ENCODE results near the gene LPIN2.

The LPIN2 gene

DNA sequence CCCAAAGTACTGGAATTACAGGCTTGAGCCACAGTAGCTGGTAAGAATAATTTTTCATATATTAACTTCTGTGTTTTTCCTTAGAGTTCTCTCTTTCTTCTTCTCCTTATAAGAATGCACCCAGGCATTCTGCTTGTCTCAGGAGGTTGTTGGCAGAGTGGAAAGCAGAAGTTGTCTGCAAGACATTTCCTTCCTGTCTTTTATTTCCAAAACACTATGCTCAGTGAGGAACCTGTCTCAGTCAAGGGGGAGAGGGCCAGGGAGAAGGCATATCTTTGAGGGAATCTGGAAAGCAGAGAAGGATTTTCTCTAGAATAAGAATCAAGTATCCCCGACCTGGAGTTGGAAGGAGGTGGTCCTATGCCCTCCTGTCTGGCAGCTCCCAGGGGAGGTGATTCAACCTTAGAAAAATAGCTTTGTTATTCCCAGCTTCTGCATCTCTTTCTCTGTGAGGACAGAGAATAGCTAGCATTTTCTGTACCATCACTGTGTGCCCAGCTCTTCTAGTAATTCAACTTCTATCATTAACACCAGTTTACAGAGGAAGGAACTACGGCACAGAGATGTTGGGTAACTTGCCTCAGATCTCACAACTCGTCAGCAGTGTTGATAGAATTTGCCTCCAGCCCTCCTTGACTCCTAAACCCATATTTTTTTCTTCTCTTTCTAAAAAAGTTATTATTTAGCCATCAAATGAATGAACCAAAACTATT is 3.8 kb upstream of the LPIN2 start:
- no peak for DNase-seq (ENCODE audit: low spot score)
- in situ Hi-C loops (cut with MboI; ENCODE audit: low pct_unique_long_range_greater_than_20kb, low sequenced_read_pairs, unreplicated experiment), result no loop called here
- TF ChIP-seq, protein P1, sequence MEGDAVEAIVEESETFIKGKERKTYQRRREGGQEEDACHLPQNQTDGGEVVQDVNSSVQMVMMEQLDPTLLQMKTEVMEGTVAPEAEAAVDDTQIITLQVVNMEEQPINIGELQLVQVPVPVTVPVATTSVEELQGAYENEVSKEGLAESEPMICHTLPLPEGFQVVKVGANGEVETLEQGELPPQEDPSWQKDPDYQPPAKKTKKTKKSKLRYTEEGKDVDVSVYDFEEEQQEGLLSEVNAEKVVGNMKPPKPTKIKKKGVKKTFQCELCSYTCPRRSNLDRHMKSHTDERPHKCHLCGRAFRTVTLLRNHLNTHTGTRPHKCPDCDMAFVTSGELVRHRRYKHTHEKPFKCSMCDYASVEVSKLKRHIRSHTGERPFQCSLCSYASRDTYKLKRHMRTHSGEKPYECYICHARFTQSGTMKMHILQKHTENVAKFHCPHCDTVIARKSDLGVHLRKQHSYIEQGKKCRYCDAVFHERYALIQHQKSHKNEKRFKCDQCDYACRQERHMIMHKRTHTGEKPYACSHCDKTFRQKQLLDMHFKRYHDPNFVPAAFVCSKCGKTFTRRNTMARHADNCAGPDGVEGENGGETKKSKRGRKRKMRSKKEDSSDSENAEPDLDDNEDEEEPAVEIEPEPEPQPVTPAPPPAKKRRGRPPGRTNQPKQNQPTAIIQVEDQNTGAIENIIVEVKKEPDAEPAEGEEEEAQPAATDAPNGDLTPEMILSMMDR (IDR thresholded peaks at IDR 0.05; ENCODE audit: extremely low read depth, insufficient read depth, missing control alignments), result no peak

DNA sequence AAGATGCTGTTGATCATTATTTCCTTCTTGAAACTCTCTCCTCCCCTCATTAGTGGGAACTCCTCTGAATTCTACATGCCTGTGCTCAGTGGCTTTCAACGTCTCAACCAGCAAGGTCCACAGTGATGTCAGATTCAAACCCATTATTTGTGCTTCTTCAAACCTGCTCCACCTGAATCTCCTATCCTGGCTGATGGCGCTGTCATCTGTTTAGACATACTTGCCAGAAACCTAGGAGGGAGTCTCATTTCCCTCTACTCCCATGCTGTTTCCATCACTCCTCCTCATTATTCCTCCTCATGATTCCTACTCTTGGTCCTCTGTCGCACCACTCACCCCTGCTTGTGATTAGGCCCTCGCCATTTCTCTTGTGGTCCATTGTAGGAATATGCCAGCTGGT is 2.9 kb upstream of the LPIN2 start:
- TF ChIP-seq, protein P1 (IDR thresholded peaks at IDR 0.05; ENCODE audit: extremely low read depth, insufficient read depth, missing control alignments), result no peak
- in situ Hi-C loops (cut with MboI; ENCODE audit: low pct_unique_long_range_greater_than_20kb, low sequenced_read_pairs, unreplicated experiment), result no loop called here
- no peak for DNase-seq (ENCODE audit: low spot score)

DNA sequence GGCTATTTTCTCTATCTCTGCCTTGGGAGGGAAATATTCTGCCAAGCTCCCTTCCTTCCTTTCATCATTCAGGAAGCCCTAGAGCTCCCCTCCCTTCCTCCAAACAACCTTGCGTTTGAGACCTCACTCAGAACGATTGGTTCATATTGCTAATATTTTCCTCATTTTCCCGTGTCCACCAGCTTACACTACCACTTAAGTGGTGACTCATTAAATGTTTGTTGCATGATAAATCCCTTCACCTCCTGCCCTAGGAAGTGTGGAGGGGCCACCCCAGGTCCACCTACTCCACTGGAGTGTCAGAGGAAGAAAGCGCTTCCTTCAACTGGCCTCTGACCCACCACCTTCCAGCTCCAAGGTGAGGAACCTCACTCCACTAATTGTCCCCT is 2.3 kb upstream of the LPIN2 start:
- in situ Hi-C loops (cut with MboI; ENCODE audit: low pct_unique_long_range_greater_than_20kb, low sequenced_read_pairs, unreplicated experiment), result no loop called here
- TF ChIP-seq, protein P1 (IDR thresholded peaks at IDR 0.05; ENCODE audit: extremely low read depth, insufficient read depth, missing control alignments), result no peak
- DNase-seq (ENCODE audit: low spot score), result no peak

DNA sequence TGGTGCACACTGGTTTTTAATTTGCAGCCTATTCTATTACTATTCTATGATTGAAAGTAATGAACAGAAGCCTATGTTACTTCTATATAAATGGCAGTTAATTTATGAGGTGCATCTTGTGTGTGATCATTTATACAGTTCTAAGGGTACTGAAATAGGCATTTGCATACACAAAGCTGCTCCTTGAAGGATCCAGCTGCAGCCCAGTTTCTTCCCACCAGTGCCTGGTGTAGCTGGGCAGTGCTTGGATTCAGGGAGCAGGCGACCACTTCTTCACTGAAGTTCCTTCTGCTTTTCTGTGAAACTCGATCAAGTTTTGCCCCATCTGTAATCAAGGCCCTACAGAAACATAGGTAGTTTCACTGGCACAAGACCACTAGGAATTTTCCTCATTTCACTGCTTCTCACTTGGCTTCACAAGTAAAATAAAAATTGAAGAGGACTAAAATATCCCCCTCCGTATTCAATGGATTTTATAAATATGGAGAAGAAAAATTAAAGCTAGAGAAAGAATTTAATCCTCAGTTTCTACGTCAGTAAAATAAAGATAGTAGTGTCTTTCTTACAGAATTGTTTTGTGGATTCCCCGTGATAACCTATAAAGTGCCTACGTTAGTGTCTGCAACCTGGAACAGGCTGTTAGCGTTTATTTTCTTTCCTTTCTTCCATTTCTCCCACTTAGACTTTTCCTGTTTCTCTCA is 1.7 kb upstream of the LPIN2 start:
- no peak for DNase-seq (ENCODE audit: low spot score)
- in situ Hi-C loops (cut with MboI; ENCODE audit: low pct_unique_long_range_greater_than_20kb, low sequenced_read_pairs, unreplicated experiment), result no loop called here
- TF ChIP-seq, protein P1 (IDR thresholded peaks at IDR 0.05; ENCODE audit: extremely low read depth, insufficient read depth, missing control alignments), result no peak

DNA sequence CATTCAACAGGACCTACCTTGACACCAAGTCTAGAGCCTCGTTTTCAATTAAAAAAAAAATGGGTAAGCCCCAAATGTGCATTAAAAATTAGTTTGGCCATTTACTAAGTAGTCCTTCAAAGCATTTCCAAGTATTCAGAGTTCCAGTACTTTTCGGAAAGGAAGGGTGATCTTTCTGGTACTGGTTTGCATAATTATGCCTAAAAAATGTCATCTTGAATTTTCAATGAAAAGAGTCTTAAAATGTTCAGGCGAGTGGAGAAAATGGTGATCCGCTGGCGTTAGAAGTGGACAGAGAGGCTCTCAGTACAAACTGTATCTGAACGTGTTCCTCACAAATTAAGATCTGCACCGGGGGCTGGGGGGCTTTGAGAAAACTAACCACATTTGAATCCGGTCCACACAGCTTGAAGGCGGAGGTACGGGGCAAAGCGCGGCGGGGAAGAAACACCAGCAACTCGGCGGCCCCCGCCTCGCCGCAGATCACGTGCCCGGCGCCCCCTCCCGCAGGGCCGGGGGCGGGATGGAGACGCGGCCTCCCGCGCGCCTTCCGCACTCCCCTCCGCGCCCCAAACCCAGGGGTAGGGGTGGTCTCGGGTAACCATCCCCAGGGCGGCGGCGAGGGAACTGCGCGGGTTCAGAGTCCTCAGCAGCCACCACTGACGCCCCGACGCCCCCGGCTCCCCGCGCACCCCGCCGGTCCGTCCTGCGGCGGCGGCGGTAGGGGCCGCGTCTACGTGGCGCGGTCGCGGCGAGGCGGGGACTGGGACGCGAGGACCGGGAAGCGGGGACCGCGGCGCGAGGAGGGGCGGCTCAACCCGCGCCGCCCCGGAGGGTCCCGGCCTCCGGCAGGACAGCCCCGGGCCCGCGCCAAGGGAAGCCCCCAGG is 564 bp downstream of the LPIN2 start:
- in situ Hi-C loops (cut with MboI; ENCODE audit: low pct_unique_long_range_greater_than_20kb, low sequenced_read_pairs, unreplicated experiment), result no loop called here
- TF ChIP-seq, protein P1 (IDR thresholded peaks at IDR 0.05; ENCODE audit: extremely low read depth, insufficient read depth, missing control alignments), result no peak
- no peak for DNase-seq (ENCODE audit: low spot score)

DNA sequence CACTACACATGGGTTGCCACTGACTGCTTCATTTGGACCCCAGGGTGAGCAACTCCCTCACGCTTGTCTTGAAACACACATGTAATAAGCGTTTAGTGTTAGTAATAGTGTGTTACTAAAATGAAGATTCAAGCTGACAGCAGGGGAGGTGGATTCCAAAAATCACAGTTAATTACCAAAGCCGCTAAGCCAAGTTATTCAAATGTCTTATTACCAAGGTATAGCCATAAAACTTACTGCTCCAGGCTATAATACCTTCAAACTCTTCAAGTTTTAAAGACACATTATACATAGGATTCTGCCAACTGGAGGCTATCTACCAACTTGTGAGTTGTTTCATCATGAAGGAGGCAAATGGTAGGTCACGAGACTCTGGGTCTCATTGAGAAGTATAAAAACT is 2.9 kb downstream of the LPIN2 start:
- DNase-seq (ENCODE audit: low spot score), result no peak
- in situ Hi-C loops (cut with MboI; ENCODE audit: low pct_unique_long_range_greater_than_20kb, low sequenced_read_pairs, unreplicated experiment), result no loop called here
- TF ChIP-seq, protein P1 (IDR thresholded peaks at IDR 0.05; ENCODE audit: extremely low read depth, insufficient read depth, missing control alignments), result no peak
